Lung (tissue), 12 donors: ENCODE results near the gene BTBD19. TPM values are rescaled to one million over a fixed set of nuclear protein-coding genes. Genes with fewer than 3 reads are reported as not detected.

Experiments used
- ATAC-seq: fragments of 200-7000 bp; cut with Tn5 transposase; one replicate; pipeline ENCODE4 v1.9.1; 2020; ENCODE audit warnings: moderate number of reproducible peaks; ENCODE audit not compliant: insufficient read depth, low FRiP score
- DNase-seq, 3 donors: peaks; one replicate each; pipeline ENCODE4 v3.0.0-alpha.2; 2013 to 2017
- H3K27ac ChIP-seq, 2 donors: one replicate each; pipeline ENCODE4 v1.5.1; 2013; ENCODE audit warnings: mild to moderate bottlenecking in 2 of 2, moderate library complexity in 2 of 2, control low read depth in 1 of 2, inconsistent platforms in 1 of 2, low read depth in 1 of 2, low read length in 1 of 2
- H3K27me3 ChIP-seq, 3 donors: one replicate each; pipeline ENCODE4 v1.5.1; 2013; ENCODE audit warnings: low read length in 2 of 3; ENCODE audit not compliant: control insufficient read depth in 3 of 3, insufficient read depth in 3 of 3
- H3K36me3 ChIP-seq, 4 donors: one replicate each; pipeline ENCODE4 v1.5.1; 2013; ENCODE audit warnings: low read length in 4 of 4, mild to moderate bottlenecking in 1 of 4, moderate library complexity in 1 of 4; ENCODE audit not compliant: control insufficient read depth in 4 of 4, insufficient read depth in 4 of 4
- H3K4me1 ChIP-seq, 5 donors: one replicate each; pipeline ENCODE4 v1.5.1; 2013; ENCODE audit warnings: low read length in 5 of 5, mild to moderate bottlenecking in 2 of 5, moderate library complexity in 1 of 5; ENCODE audit not compliant: control insufficient read depth in 5 of 5, insufficient read depth in 5 of 5
- H3K4me3 ChIP-seq: one replicate; pipeline ENCODE4 v1.5.1; 2013; ENCODE audit warnings: mild to moderate bottlenecking, control low read depth, moderate library complexity
- H3K9ac ChIP-seq, 2 donors: one replicate each; pipeline ENCODE4 v1.5.1; 2013; ENCODE audit warnings: low read length in 2 of 2, control low read depth in 1 of 2; ENCODE audit not compliant: insufficient read depth in 1 of 2
- H3K9me3 ChIP-seq, 4 donors: one replicate each; pipeline ENCODE4 v1.5.1; 2013; ENCODE audit warnings: low read length in 3 of 4, mild to moderate bottlenecking in 1 of 4, moderate library complexity in 1 of 4; ENCODE audit not compliant: control insufficient read depth in 4 of 4, insufficient read depth in 3 of 4
- CTCF ChIP-seq: IDR thresholded peaks from 2 replicates; pipeline ENCODE4 v1.5.1; 2012; ENCODE audit warnings: mild to moderate bottlenecking; ENCODE audit errors: control extremely low read depth, extremely low read depth
- WGBS, 2 donors: extraction: QIAGEN DNeasy Blood & Tissue Kit; methylation state at CpG; one replicate each; pipeline ENCODE4 v1.1.7; 2013; 5-methylcytosine and 5-hydroxymethylcytosine counted together
- polyA plus RNA-seq, 2 donors: library from polyadenylated mRNA; stranded (reverse); fragments of 200-250 nt; gene quantifications; one replicate each; pipeline ENCODE4 v1.2.1, GENCODE V29; 2013
- total RNA-seq, 2 donors: library from RNA; depleted of rRNA in 1 of 2; stranded (reverse); fragments of >200 nt in 1 of 2; gene quantifications; one replicate each; pipeline ENCODE4 v1.2.1, GENCODE V29; 2014 to 2021
- donor health status: control.
- donor health status: control.
- donor health status: Bipolar disorder and iron deficiency.
- donor health status: healthy.
- donor health status: DM: yes; HTN: yes; CAD: no.

BTBD19 gene
- total and polyA plus RNA-seq, 4 donors = 5.6 to 20.0 (median 10.4) TPM

DNA sequence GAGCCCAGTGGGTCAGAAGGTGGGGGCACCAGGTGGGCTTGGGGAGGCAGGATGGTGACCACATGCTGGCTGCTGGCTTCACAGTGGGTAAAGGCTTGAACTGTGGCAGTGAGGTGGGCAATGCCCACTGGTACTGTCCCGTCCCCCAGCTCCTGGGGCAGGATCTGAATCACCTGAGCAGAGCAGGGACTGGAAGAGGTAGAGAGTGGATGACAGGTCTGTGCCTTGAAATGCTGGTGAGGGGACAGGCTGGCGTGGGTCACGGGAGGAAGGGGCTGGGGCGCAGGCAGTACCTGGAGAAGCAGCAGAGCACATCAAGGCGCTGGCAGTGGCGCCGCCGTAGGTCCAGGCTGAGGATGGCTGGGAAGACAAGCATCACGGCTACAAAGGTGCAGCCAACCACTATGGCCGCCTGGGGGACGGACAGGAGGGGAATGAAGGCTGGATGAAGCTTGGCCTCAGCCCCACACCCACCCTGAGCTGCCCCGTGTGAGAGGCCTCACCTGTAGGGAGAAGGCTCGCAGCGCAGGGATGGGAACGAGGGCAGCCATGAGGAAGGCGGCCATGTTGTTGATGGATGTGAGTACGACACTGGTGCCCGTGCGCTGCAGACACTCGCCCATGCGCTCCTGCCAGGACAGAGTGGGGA is 19.8 kb downstream of the BTBD19 start:
- 97% methylated on average over 21 of the region's 21 CpGs for WGBS, 2 donors
- Histone ChIP-seq H3K9me3 (no peaks in the 10 kb centered on the region), H3K36me3 (peaks cover 0 to 16% (median 3%) of the 10 kb centered on the region in 4 donors), H3K27ac (no peak overlapping the region), H3K4me3 (no peak overlapping the region), H3K9ac (no peak overlapping the region), H3K4me1 (peaks cover 0 to 10% (median 0%) of the 10 kb centered on the region in 5 donors), H3K27me3 (no peaks in the 10 kb centered on the region)
- ATAC-seq (no peak), DNase-seq (no peak)
- TF ChIP-seq CTCF = no peak

- DNase-seq (no peak), ATAC-seq (no peak)
- Histone ChIP-seq H3K27me3 (no peaks in the 10 kb centered on the region), H3K4me3 (no peak overlapping the region), H3K27ac (no peak overlapping the region), H3K36me3 (peaks cover 0 to 16% (median 3%) of the 10 kb centered on the region in 4 donors), H3K4me1 (peaks cover 0 to 10% (median 0%) of the 10 kb centered on the region in 5 donors), H3K9ac (no peak overlapping the region), H3K9me3 (no peaks in the 10 kb centered on the region)
- TF ChIP-seq CTCF = no peak
- WGBS, 2 donors = 94 to 97% methylated on average over 15 of the region's 15 CpGs
These were observed 20.6 kb downstream of the BTBD19 start for GRCh38 chr1:44828841-44829440.

DNA sequence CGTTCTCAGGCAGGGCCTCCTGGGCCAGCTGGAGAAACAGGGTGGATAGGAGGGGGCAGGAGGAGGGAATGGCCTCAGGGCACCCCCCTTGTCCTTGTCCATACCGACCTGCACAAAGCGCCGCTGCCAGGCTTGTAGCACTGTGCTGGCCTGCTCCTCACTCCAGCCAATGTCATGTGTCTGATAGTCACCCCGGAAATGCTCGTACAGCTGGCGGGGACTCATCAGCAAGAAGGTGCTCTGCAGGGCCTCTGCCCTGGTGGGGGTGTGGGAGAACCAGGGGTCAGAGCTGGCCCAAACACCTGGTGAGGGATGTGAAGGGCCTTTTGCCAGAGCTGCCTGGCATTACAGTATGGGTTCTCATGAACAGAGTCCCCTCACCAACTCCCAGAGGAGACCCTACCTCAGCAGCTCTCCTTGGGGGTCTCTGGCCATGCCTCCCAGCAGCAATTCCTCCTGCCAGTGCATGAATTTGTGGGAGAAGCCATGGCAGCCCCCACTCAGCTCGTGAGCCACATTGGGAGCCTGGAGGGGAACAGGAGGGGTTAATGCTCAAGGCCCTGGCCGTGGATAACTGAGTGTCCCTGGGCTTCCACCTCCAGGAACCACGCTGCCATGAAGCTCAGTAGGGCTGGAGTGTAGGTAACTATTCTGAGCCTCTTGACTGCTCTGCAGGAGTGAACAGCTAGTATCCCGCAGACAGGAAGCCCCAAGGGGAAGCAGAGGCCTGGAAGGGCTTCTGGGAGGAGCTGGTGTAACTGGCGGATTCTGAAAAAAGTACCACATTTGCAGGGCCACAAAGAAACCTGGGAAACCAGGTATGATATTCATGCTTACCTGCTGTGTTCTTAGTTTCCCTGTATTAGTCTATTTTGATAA is 21.4 kb downstream of the BTBD19 start:
- WGBS, 2 donors = 67 to 80% methylated on average over 12 of the region's 12 CpGs
- Histone ChIP-seq H3K27ac (no peak overlapping the region), H3K9ac (no peak overlapping the region), H3K9me3 (no peaks in the 10 kb centered on the region), H3K4me1 (peaks cover 0 to 10% (median 0%) of the 10 kb centered on the region in 5 donors), H3K4me3 (no peak overlapping the region), H3K27me3 (no peaks in the 10 kb centered on the region), H3K36me3 (peaks cover 0 to 16% (median 4%) of the 10 kb centered on the region in 4 donors)
- no peak for ATAC-seq
- no peak for TF ChIP-seq CTCF
- DNase-seq = no peak
